ENCODE results near the gene REEP1.

GRCh38 chr2:86170449-86170848, 167.0 kb downstream of the REEP1 start:
- no peak for TF ChIP-seq EZH2 (IDR thresholded peaks at IDR 0.05; ENCODE audit: insufficient read depth, poor library complexity, severe bottlenecking)
- TF ChIP-seq EZH2phosphoT487 (IDR thresholded peaks at IDR 0.05; ENCODE audit: insufficient read depth, low read depth) = no peak
